ENCODE measurements around the gene EMID1.

The EMID1 gene

DNA sequence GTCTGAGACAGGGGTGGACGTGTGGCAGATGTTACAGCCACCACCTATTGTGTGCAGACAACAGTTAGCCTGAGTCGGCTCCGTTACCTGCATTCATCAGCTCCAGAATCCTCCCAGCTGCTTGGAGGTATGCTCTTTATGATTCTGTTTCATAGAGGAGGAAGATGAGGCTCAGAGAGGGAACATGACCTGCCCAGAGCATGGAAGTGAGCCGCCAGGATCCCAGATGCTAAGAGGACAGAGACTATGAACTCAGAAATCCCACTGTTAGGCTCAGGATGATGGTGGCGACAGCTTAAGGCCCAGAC is 1.5 kb downstream of the EMID1 start:
- Histone ChIP-seq H3K36me3 (ENCODE audit: control insufficient read depth, low read depth, low read length) (no peaks in the 10 kb centered on the region), H3K27me3 (ENCODE audit: control insufficient read depth, insufficient read depth, low read length) (peaks cover 16% of the 10 kb centered on the region), H3K9ac (ENCODE audit: low read length) (no peak overlapping the region), H3K4me3 (ENCODE audit: low read length) (no peak overlapping the region), H3K9me3 (ENCODE audit: control insufficient read depth, low read depth, low read length) (no peaks in the 10 kb centered on the region), H3K27ac (ENCODE audit: low read length) (no peak overlapping the region), H3K4me1 (ENCODE audit: control insufficient read depth, low read depth, low read length) (peaks cover 13% of the 10 kb centered on the region)

DNA sequence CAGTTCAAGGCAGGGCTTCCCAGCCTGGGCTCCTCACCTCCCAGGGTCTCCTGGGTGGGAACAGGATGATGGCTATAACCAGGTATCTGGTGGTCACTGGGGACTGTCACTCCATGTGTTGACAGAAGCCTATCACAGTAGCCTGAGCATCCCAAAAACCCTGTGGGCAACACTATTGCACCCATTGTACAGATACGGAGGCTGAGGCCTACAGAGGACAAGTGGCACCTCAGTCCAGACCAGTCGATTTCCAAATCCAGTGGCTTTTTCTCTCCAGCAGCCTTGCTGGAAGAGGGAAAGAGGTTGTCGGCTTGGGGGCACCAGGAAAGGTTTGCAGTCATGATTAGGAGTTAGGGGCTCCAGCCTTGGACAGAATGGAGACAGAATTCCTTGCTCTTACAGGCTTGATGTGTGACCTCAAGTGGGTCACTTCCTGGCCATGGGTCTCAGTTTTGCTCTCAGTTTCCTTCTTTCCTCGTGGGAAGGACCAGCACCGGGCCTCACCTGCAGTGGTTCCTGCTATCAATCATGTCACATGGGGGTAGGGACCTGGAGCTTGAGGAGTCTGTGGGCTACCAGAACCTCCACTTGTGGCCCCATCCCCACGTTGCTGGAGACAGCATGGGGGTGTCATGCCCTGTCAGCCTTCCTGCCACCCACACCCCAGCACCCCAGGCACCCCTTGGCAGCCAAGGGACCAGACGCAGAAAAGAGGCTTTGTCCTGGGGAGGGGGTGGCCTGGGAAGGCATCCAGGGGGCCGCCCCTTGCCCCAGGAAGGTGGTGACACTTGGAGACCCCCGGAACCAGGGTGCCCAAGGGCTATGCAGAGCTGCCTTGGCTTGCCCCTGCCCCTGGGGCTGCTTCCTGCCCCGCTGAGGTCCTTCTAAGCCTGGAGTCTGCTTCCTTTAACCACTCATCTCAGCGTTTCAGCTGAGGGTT is 2.1 kb downstream of the EMID1 start:
- H3K27ac ChIP-seq (ENCODE audit: low read length) = no peak overlapping the region
- peaks cover 9% of the 10 kb centered on the region for H3K4me1 ChIP-seq (ENCODE audit: control insufficient read depth, low read depth, low read length)
- H3K9me3 ChIP-seq (ENCODE audit: control insufficient read depth, low read depth, low read length) = no peaks in the 10 kb centered on the region
- H3K36me3 ChIP-seq (ENCODE audit: control insufficient read depth, low read depth, low read length) = no peaks in the 10 kb centered on the region
- H3K9ac ChIP-seq (ENCODE audit: low read length) = no peak overlapping the region
- H3K4me3 ChIP-seq (ENCODE audit: low read length) = no peak overlapping the region
- peaks cover 16% of the 10 kb centered on the region for H3K27me3 ChIP-seq (ENCODE audit: control insufficient read depth, insufficient read depth, low read length)

DNA sequence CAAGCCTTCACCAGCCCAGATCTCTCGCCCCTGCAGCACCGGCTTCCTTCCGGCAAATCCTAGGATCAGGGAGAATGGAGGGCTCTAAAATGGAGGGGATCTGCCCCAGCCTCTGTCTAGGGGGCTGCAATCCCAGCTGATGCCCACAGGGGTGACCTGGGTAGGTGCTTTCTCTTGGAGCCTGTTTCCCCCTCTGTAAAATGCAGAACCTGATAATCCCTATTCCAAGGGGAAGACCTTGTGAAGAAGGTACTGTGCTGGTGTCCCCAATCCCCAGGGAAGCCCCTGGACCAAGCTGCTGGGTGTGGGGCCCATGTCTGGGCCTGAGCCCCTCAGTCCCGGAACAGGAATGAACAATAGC is 2.8 kb downstream of the EMID1 start:
- Histone ChIP-seq H3K36me3 (ENCODE audit: control insufficient read depth, low read depth, low read length) (no peaks in the 10 kb centered on the region), H3K27ac (ENCODE audit: low read length) (no peak overlapping the region), H3K27me3 (ENCODE audit: control insufficient read depth, insufficient read depth, low read length) (peaks cover 16% of the 10 kb centered on the region), H3K9me3 (ENCODE audit: control insufficient read depth, low read depth, low read length) (no peaks in the 10 kb centered on the region), H3K9ac (ENCODE audit: low read length) (no peak overlapping the region), H3K4me1 (ENCODE audit: control insufficient read depth, low read depth, low read length) (peaks cover 7% of the 10 kb centered on the region), H3K4me3 (ENCODE audit: low read length) (no peak overlapping the region)

DNA sequence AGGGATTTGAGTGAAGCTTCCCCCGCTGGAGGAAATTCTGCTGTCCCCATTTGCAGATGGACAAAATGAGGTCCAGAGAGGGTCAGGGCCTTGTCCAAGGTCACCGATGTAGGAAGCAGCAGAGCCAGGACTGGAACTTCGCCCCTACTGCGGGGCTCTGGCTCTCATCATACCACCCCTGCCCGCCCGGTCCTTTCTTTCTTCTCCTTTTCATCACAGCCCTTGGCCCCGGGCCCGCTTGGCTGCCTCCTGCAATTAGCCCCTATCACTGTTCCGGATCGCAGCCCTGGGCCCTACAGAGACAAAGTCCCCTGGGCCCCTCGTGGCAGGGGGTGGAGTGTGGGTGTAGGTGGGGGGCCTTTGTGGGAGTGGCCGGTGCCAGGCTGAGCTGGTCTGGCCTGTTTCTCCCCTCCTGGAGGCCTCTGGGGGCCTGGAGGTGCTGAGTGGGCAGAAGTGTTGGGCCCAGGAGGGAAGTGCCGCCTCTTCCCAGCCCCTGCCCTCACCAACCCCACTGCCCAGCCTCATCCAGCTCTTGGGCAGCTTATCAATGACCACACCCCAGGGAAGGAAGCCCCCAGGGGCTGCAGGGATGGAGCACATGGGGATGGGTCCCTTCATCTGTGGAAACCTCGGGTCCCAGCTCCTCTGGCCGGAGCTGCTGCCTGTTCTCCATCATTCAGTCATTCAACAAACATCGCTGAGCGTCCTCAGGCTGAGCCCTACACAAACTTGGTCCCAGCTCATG is 3.4 kb downstream of the EMID1 start:
- Histone ChIP-seq H3K9me3 (ENCODE audit: control insufficient read depth, low read depth, low read length) (no peaks in the 10 kb centered on the region), H3K4me3 (ENCODE audit: low read length) (no peak overlapping the region), H3K4me1 (ENCODE audit: control insufficient read depth, low read depth, low read length) (peaks cover 7% of the 10 kb centered on the region), H3K9ac (ENCODE audit: low read length) (no peak overlapping the region), H3K36me3 (ENCODE audit: control insufficient read depth, low read depth, low read length) (no peaks in the 10 kb centered on the region), H3K27me3 (ENCODE audit: control insufficient read depth, insufficient read depth, low read length) (peaks cover 15% of the 10 kb centered on the region), H3K27ac (ENCODE audit: low read length) (no peak overlapping the region)

DNA sequence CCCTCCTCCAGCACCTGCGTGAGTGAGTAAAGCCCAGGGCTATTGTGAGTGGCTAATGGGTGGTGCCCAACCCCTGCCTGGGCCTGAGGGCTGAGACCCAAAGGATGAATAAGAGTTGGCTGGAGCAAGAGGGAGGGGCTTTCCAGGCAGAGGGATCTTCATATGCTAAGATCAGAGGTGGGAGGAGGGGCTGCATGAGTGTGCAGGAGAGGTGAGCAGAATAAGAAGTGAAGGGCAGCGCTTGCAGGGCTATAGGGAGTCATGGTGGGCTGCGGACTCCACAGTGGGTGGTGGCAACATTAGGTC is 3.9 kb downstream of the EMID1 start:
- H3K4me3 ChIP-seq (ENCODE audit: low read length) = no peak overlapping the region
- H3K27ac ChIP-seq (ENCODE audit: low read length) = no peak overlapping the region
- peaks cover 11% of the 10 kb centered on the region for H3K27me3 ChIP-seq (ENCODE audit: control insufficient read depth, insufficient read depth, low read length)
- no peak overlapping the region for H3K9ac ChIP-seq (ENCODE audit: low read length)
- peaks cover 7% of the 10 kb centered on the region for H3K4me1 ChIP-seq (ENCODE audit: control insufficient read depth, low read depth, low read length)
- no peaks in the 10 kb centered on the region for H3K9me3 ChIP-seq (ENCODE audit: control insufficient read depth, low read depth, low read length)
- no peaks in the 10 kb centered on the region for H3K36me3 ChIP-seq (ENCODE audit: control insufficient read depth, low read depth, low read length)

DNA sequence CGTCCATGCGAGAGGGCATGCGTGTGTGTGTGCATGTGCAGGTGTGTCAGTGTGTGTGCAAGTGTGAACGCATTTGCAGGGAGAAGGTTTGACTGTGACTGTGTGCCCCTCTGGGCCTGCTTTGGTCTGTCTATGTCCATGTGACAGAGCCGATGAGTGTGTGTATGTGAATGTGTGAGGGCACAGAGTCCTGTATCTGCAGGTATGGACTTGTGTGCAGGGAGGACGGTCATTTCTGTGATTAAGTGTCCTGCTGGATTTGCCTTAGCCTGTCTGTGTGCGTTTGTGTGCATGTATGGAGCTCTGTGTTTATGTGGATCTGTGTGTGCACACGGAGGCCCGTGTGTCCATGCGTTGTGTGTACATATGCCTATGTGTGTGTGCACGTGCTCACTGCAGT is 5.4 kb downstream of the EMID1 start:
- peaks cover 16% of the 10 kb centered on the region for H3K4me1 ChIP-seq (ENCODE audit: control insufficient read depth, low read depth, low read length)
- H3K27me3 ChIP-seq (ENCODE audit: control insufficient read depth, insufficient read depth, low read length) = peaks cover 4% of the 10 kb centered on the region
- H3K9me3 ChIP-seq (ENCODE audit: control insufficient read depth, low read depth, low read length) = no peaks in the 10 kb centered on the region
- H3K4me3 ChIP-seq (ENCODE audit: low read length) = no peak overlapping the region
- H3K9ac ChIP-seq (ENCODE audit: low read length) = no peak overlapping the region
- no peaks in the 10 kb centered on the region for H3K36me3 ChIP-seq (ENCODE audit: control insufficient read depth, low read depth, low read length)
- no peak overlapping the region for H3K27ac ChIP-seq (ENCODE audit: low read length)

DNA sequence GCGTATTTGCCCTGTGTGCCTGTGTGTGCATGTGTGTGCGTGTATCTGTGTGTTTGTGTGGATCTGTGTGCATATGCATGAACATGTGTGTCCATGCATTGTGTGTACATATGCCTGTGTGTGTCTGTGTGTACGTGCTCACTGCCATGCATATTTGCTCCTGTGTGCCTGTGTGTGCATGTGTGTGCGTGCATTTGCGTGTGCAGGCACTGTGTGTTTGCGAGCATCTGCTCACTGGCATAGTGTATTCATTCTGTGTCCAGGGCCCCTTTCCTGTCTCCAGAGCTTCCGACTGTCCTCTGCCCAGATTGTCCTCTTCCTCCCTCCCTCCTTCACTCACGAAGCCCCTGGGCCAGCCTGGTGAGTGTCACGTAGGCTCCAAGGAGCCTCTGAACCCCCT is 5.8 kb downstream of the EMID1 start:
- no peaks in the 10 kb centered on the region for H3K9me3 ChIP-seq (ENCODE audit: control insufficient read depth, low read depth, low read length)

DNA sequence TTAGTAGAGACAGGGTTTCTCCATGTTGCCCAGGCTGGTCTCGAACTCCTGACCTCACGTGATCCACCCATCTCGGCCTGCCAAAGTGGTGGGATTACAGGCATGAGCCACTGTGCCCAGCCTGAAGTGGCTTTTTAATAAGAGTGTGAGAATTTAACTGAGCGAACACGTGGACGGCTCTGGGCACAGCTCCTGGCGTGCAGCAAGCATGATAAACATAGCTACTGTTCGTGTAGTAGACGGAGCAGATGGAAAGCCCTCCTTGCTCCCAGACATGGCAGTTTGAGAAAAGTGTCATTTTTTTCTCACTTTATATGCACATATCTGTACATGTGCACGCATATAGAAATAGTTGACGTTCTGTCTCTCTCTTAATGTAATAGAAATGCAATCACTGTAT is 7.0 kb downstream of the EMID1 start:
- no peaks in the 10 kb centered on the region for H3K27me3 ChIP-seq (ENCODE audit: control insufficient read depth, insufficient read depth, low read length)
- H3K4me1 ChIP-seq (ENCODE audit: control insufficient read depth, low read depth, low read length) = peaks cover 9% of the 10 kb centered on the region
- H3K36me3 ChIP-seq (ENCODE audit: control insufficient read depth, low read depth, low read length) = no peaks in the 10 kb centered on the region
- no peaks in the 10 kb centered on the region for H3K9me3 ChIP-seq (ENCODE audit: control insufficient read depth, low read depth, low read length)
- no peak overlapping the region for H3K27ac ChIP-seq (ENCODE audit: low read length)
- no peak overlapping the region for H3K4me3 ChIP-seq (ENCODE audit: low read length)
- H3K9ac ChIP-seq (ENCODE audit: low read length) = no peak overlapping the region

More for the DNA sequence above, 5.8 kb downstream of the EMID1 start:
- H3K27me3 ChIP-seq (ENCODE audit: control insufficient read depth, insufficient read depth, low read length) = peaks cover 1% of the 10 kb centered on the region
- no peaks in the 10 kb centered on the region for H3K36me3 ChIP-seq (ENCODE audit: control insufficient read depth, low read depth, low read length)
- H3K4me1 ChIP-seq (ENCODE audit: control insufficient read depth, low read depth, low read length) = peaks cover 14% of the 10 kb centered on the region
- H3K9ac ChIP-seq (ENCODE audit: low read length) = no peak overlapping the region
- H3K4me3 ChIP-seq (ENCODE audit: low read length) = no peak overlapping the region
- no peak overlapping the region for H3K27ac ChIP-seq (ENCODE audit: low read length)

DNA sequence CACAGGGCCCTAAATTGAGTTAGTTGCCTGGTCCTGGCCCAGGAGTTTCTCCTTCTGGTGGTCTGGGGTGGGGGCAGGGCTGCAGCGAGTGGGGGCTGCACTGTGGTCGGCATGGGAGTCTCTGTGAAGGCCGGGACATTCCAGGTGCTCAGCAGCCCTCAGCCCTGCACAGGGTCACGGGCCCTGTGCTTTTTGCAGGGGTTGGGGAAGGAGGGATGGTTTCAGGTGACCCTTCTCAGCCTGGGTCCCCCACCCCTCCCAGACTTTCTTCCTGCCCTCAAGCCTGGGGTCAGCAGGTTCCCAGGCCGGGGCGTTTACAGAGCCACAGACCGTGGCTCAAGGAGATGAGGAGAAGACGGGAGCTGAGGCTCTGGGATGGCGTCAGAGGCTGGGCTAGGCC is 7.8 kb downstream of the EMID1 start:
- H3K36me3 ChIP-seq (ENCODE audit: control insufficient read depth, low read depth, low read length) = no peaks in the 10 kb centered on the region
- no peak overlapping the region for H3K4me3 ChIP-seq (ENCODE audit: low read length)
- H3K9ac ChIP-seq (ENCODE audit: low read length) = no peak overlapping the region
- peaks cover 9% of the 10 kb centered on the region for H3K4me1 ChIP-seq (ENCODE audit: control insufficient read depth, low read depth, low read length)
- no peaks in the 10 kb centered on the region for H3K27me3 ChIP-seq (ENCODE audit: control insufficient read depth, insufficient read depth, low read length)
- no peak overlapping the region for H3K27ac ChIP-seq (ENCODE audit: low read length)
- no peaks in the 10 kb centered on the region for H3K9me3 ChIP-seq (ENCODE audit: control insufficient read depth, low read depth, low read length)

DNA sequence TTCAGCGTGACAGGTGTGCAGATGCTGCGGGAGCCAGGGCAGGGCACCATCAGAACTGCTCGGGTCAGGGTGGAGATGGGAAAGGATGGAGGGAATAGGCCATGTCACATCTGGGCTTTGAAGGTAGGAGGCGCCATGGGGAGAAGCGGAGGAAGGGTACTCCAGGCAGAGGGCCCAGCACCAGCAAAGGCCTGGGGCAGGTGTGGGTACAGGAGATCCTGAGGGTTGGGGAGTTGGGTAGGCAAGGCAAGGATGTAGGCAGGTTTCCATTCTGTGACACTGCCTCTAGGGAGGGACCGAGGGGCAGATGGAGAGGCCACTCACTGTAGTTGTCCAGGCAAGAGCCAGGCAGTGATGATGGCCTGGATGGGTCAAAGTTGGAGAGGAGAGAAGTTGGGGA is 8.5 kb downstream of the EMID1 start:
- Histone ChIP-seq H3K9ac (ENCODE audit: low read length) (no peak overlapping the region), H3K27ac (ENCODE audit: low read length) (no peak overlapping the region), H3K4me3 (ENCODE audit: low read length) (no peak overlapping the region), H3K36me3 (ENCODE audit: control insufficient read depth, low read depth, low read length) (no peaks in the 10 kb centered on the region), H3K27me3 (ENCODE audit: control insufficient read depth, insufficient read depth, low read length) (no peaks in the 10 kb centered on the region), H3K9me3 (ENCODE audit: control insufficient read depth, low read depth, low read length) (no peaks in the 10 kb centered on the region), H3K4me1 (ENCODE audit: control insufficient read depth, low read depth, low read length) (peaks cover 9% of the 10 kb centered on the region)

DNA sequence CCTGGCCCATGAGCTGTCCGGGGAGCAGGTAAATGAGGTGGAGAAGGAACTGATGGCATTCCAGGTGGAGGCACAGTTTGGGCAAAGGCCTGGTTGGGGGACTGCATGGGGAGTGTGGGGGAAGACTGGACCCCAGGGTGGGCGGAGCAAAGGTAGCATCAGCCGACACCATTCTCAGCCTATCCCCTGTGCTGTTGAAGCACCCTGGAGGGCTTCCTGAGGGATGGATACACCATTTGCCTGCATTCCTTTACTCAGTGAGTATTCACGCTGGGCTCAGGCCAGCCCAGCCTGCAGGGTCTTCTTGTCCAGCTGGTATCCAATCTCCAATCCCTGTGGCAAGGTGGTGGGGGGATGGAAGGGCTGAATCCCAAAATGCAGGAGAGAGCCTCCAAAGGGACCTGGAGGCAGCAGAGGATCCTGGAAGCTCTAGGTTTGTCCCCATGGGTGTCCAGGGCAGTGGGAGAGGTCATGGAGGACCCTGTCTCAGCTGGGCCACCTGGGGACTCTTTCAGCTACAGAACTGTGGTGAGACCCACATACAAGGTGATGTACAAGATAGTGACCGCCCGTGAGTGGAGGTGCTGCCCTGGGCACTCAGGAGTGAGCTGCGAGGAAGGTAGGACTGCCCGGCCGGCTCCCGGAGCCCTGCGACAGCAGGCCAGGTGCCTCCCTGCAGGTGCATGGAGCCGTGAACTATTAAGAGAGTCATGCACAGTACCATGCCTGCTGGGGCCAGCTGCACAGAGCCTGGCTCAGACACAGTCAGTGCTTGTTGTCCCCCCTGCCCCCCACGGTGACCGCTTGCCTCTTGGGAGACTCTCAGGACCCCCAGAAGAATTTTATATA is 9.5 kb downstream of the EMID1 start:
- H3K27ac ChIP-seq (ENCODE audit: low read length) = no peak overlapping the region
- no peak overlapping the region for H3K4me3 ChIP-seq (ENCODE audit: low read length)
- no peaks in the 10 kb centered on the region for H3K27me3 ChIP-seq (ENCODE audit: control insufficient read depth, insufficient read depth, low read length)
- no peak overlapping the region for H3K9ac ChIP-seq (ENCODE audit: low read length)
- H3K36me3 ChIP-seq (ENCODE audit: control insufficient read depth, low read depth, low read length) = no peaks in the 10 kb centered on the region
- no peaks in the 10 kb centered on the region for H3K9me3 ChIP-seq (ENCODE audit: control insufficient read depth, low read depth, low read length)
- peaks cover 15% of the 10 kb centered on the region for H3K4me1 ChIP-seq (ENCODE audit: control insufficient read depth, low read depth, low read length)

Measured in iPS-18a (cell line).